RWPE1 (cell line): ENCODE results near the gene ADCK1.

Source experiments
- CTCF ChIA-PET: fragments of 350-600 bp; sonication (Branson Sonifier 250); formaldehyde crosslinking; extraction: SDS; loops from one replicate; lab custom pipeline; 2021; lab: Yijun Ruan, JAX
- POLR2A ChIA-PET: fragments of 400-600 bp; formaldehyde crosslinking; extraction: SDS; loops from one replicate; lab custom pipeline; 2020; ENCODE audit warnings: antibody characterized with exemption; ENCODE audit not compliant: low non-redundant PET; lab: Yijun Ruan, JAX
- DNase-seq: peaks from one replicate; pipeline ENCODE4 v3.0.0; 2012; ENCODE audit warnings: low spot score
- H3K27ac ChIP-seq: fragments of 450-650 bp; 2 replicates; pipeline ENCODE4 v1.5.1; 2017
- CTCF ChIP-seq: fragments of 450-650 bp; conservative IDR thresholded peaks from 2 replicates; pipeline ENCODE4 v1.5.1; 2017; ENCODE audit warnings: low read depth, mild to moderate bottlenecking

The ADCK1 gene

GRCh38 chr14:77843195-77843594 lies 43.3 kb downstream of the ADCK1 start:
- no peak for DNase-seq
- POLR2A ChIA-PET, result no interaction called here
- CTCF ChIA-PET, result no interaction called here

GRCh38 chr14:77843651-77844050 lies 43.7 kb downstream of the ADCK1 start:
- no peak for DNase-seq
- H3K27ac ChIP-seq, result no peak overlapping the region
- POLR2A ChIA-PET, result no interaction called here
- CTCF ChIA-PET, result no interaction called here
- TF ChIP-seq CTCF, result no peak

More at GRCh38 chr14:77843195-77843594, 43.3 kb downstream of the ADCK1 start:
- H3K27ac ChIP-seq, result no peak overlapping the region
- TF ChIP-seq CTCF, result no peak

GRCh38 chr14:77844802-77845201 lies 44.9 kb downstream of the ADCK1 start:
- ChIA-PET CTCF (interaction anchor here (1.4 kb wide), 1 partner anchor 17 kb away, joined by 4 read pairs; no protein-coding TSS in a partner anchor), POLR2A (no interaction called here)
- no peak overlapping the region for H3K27ac ChIP-seq
- TF ChIP-seq CTCF, result no peak
- no peak for DNase-seq

- ChIA-PET POLR2A (no interaction called here), CTCF (no interaction called here)
- TF ChIP-seq CTCF, result no peak
- no peak overlapping the region for H3K27ac ChIP-seq
- no peak for DNase-seq
Measured at GRCh38 chr14:77848031-77848430, 48.1 kb downstream of the ADCK1 start.

GRCh38 chr14:77849711-77850110 lies 49.8 kb downstream of the ADCK1 start:
- no peak overlapping the region for H3K27ac ChIP-seq
- ChIA-PET POLR2A (no interaction called here), CTCF (interaction anchor here (0.9 kb wide), 1 partner anchor 378 kb away, joined by 3 read pairs; no protein-coding TSS in a partner anchor)
- no peak for TF ChIP-seq CTCF
- no peak for DNase-seq

GRCh38 chr14:77853919-77854318 lies 54.0 kb downstream of the ADCK1 start:
- TF ChIP-seq CTCF, result no peak
- ChIA-PET POLR2A (no interaction called here), CTCF (interaction anchor here (0.7 kb wide), 1 partner anchor 15 kb away, joined by 3 read pairs; no protein-coding TSS in a partner anchor)
- no peak for DNase-seq
- no peak overlapping the region for H3K27ac ChIP-seq

GRCh38 chr14:77856941-77857340 lies 57.0 kb downstream of the ADCK1 start:
- ChIA-PET CTCF (interaction anchor here (0.6 kb wide), 1 partner anchor 424 kb away, joined by 3 read pairs; no protein-coding TSS in a partner anchor), POLR2A (no interaction called here)
- no peak for TF ChIP-seq CTCF
- no peak for DNase-seq
- H3K27ac ChIP-seq, result no peak overlapping the region
